ENCODE measurements around the gene OAF.
"Not testable (repeated sequence)": the region's sequence is repeated elsewhere in the genome, so short reads cannot be mapped to it uniquely, and the experiment has no call there.

OAF gene

DNA sequence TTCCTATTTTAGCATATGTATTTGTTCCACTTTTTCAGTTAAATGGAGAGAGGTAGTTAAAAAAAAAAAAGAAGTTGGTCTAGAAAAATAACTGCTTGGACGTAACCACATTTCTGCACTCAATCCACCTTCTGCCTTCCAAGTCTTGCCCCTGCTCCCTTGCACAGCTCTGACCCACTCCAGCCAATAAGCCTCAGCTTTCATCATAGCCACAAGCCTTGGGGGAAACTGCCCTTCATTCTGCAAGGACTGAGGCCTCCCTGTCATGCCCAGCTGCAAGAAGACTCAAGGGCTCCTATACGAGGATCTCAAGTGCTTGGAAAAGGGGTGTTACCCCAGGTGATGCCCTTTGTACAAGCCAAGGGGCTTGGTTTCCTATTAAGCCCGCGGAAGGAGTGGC is 36.0 kb upstream of the OAF start:
- Histone ChIP-seq H3K27me3 (ENCODE audit: control insufficient read depth in 1 of 2, insufficient read depth in 2 of 2, low read length in 2 of 2) (peaks cover 10 to 13% of the 10 kb centered on the region in 2 donors), H3K27ac (ENCODE audit: low read length) (no peak overlapping the region), H3K4me1 (ENCODE audit: control insufficient read depth, insufficient read depth, low read length) (peaks cover 16% of the 10 kb centered on the region), H3K9ac (ENCODE audit: low read length in 2 of 2) (no peak overlapping the region), H3K4me3 (ENCODE audit: low read length in 2 of 2) (no peak overlapping the region), H3K36me3 (ENCODE audit: control insufficient read depth in 2 of 2, insufficient read depth in 2 of 2, low read length in 2 of 2) (no peaks in the 10 kb centered on the region), H3K9me3 (ENCODE audit: control insufficient read depth in 2 of 2, low read length in 2 of 2) (no peaks in the 10 kb centered on the region)

DNA sequence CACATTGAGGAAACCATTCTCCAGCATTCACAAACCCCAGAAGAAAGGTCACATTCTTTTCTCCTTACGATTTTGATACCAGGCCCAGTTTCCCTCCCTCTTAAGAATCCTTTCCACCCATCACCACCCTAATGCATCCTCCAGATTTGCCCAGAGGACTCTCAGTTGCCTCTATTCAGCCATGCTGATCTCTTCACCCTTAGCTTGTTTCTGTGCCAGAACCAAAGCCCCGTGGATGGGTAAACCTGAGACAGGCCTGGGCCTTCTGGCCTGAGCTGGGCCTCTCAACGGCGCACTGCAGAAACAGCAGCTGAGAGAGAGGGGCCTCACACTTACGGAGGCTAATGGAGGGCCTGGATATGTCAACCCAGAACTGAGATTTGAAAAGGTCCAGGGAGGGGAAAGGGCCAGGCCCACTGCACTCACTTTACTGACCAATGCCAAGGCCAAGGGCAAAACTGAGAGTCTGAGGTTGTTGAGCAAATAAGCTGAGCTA is 32.2 kb upstream of the OAF start:
- H3K27me3 ChIP-seq (ENCODE audit: control insufficient read depth in 1 of 2, insufficient read depth in 2 of 2, low read length in 2 of 2), result peaks cover 0 to 4% of the 10 kb centered on the region in 2 donors
- no peaks in the 10 kb centered on the region for H3K36me3 ChIP-seq (ENCODE audit: control insufficient read depth in 2 of 2, insufficient read depth in 2 of 2, low read length in 2 of 2)
- no peak overlapping the region for H3K4me3 ChIP-seq (ENCODE audit: low read length in 2 of 2)
- no peak overlapping the region for H3K9ac ChIP-seq (ENCODE audit: low read length in 2 of 2)
- peaks cover 25% of the 10 kb centered on the region for H3K4me1 ChIP-seq (ENCODE audit: control insufficient read depth, insufficient read depth, low read length)
- H3K9me3 ChIP-seq (ENCODE audit: control insufficient read depth in 2 of 2, low read length in 2 of 2), result no peaks in the 10 kb centered on the region
- H3K27ac ChIP-seq (ENCODE audit: low read length), result peak overlapping the region; percentile 2

DNA sequence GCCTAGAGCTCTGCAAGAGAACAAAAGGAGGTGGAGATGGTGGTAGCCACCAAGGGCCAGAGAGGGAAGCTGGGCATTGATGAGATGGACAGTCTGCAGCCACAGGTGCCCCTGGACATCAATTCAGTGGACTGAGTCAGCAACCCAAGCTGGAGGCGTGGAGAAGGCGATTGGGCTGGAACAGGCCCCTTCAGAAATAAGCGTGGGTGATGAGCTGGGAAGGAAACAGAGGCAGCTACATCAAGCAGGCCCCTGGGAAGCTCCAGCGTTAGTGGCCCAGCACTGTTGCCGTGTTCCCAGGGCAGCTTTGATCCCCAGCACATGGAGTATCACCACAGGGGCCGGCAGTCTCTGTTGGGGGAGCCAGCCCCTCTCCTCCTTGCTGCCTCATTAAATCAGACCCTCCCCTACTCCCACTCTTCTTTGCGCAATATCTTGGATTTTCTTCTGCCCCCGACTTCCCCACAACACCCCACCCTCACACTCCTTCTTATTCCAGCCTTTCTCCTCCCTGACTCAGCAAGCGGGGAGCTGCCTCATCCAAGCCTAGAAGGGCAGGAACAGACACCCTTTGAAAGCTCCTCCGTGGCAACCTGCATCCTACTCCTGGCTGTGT is 31.7 kb upstream of the OAF start:
- H3K36me3 ChIP-seq (ENCODE audit: control insufficient read depth in 2 of 2, insufficient read depth in 2 of 2, low read length in 2 of 2), result no peaks in the 10 kb centered on the region
- peak overlapping the region; percentile 2 for H3K27ac ChIP-seq (ENCODE audit: low read length)
- H3K4me1 ChIP-seq (ENCODE audit: control insufficient read depth, insufficient read depth, low read length), result peaks cover 28% of the 10 kb centered on the region
- no peak overlapping the region for H3K4me3 ChIP-seq (ENCODE audit: low read length in 2 of 2)
- peaks cover 0 to 2% of the 10 kb centered on the region in 2 donors for H3K27me3 ChIP-seq (ENCODE audit: control insufficient read depth in 1 of 2, insufficient read depth in 2 of 2, low read length in 2 of 2)
- no peak overlapping the region for H3K9ac ChIP-seq (ENCODE audit: low read length in 2 of 2)
- no peaks in the 10 kb centered on the region for H3K9me3 ChIP-seq (ENCODE audit: control insufficient read depth in 2 of 2, low read length in 2 of 2)

DNA sequence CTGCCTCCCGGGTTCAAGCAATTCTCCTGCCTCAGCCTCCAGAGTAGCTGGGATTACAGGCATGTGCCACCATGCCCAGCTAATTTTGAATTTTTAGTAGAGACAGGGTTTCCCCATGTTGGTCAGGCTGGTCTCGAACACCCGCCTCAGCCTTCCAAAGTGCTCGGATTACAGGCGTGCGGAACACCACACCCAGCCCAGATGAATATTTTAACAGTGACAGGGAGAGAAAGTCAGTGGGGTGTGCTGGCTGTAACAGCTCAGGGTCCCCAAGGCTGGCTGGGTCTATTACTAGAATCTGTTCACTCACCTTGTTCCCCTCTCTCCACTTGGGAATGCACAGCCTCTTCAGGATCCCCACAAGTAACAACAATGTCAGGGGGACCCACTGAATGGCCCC is 30.8 kb upstream of the OAF start:
- peaks cover 34% of the 10 kb centered on the region for H3K4me1 ChIP-seq (ENCODE audit: control insufficient read depth, insufficient read depth, low read length)
- H3K27me3 ChIP-seq (ENCODE audit: control insufficient read depth in 1 of 2, insufficient read depth in 2 of 2, low read length in 2 of 2); H3K9me3 ChIP-seq (ENCODE audit: control insufficient read depth in 2 of 2, low read length in 2 of 2); H3K36me3 ChIP-seq (ENCODE audit: control insufficient read depth in 2 of 2, insufficient read depth in 2 of 2, low read length in 2 of 2); H3K9ac ChIP-seq (ENCODE audit: low read length in 2 of 2); H3K4me3 ChIP-seq (ENCODE audit: low read length in 2 of 2); H3K27ac ChIP-seq (ENCODE audit: low read length): not testable (repeated sequence)

DNA sequence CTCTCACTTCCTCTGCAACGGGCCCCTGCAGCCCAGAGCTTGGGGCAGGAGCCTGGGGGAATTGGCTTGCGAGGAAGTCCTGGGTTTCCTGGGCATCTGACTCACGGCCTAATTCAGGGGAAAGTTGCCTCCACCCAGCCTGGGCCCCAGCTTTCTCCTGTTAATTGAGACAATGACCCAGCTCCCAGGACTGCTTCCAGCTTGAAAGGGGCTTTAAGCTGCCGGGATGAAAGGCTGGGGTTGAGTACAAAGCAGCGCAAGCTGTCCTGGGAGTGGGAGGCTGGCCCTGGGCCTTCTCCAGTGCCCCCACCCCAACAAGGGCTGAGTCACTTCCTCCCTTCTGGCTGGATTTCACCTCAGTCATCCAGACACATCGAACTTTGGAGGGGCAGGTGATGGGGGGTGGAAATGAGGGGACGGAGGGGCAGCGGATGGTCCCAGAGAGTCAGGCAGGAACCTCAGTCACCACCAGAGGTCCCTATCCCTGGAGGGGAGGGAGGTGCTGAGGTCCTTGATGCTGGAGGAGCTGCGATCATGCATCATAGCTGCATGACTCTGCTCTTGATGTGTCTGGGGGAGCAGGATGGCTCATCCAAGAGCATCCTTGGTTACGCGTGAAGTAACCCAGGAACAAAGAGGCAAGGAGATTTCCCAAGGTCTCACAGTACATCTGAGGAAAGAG is 30.1 kb upstream of the OAF start:
- Histone ChIP-seq H3K9me3 (ENCODE audit: control insufficient read depth in 2 of 2, low read length in 2 of 2) (no peaks in the 10 kb centered on the region), H3K27ac (ENCODE audit: low read length) (no peak overlapping the region), H3K4me3 (ENCODE audit: low read length in 2 of 2) (no peak overlapping the region), H3K27me3 (ENCODE audit: control insufficient read depth in 1 of 2, insufficient read depth in 2 of 2, low read length in 2 of 2) (peaks cover 0 to 2% of the 10 kb centered on the region in 2 donors), H3K9ac (ENCODE audit: low read length in 2 of 2) (no peak overlapping the region), H3K4me1 (ENCODE audit: control insufficient read depth, insufficient read depth, low read length) (peaks cover 36% of the 10 kb centered on the region), H3K36me3 (ENCODE audit: control insufficient read depth in 2 of 2, insufficient read depth in 2 of 2, low read length in 2 of 2) (no peaks in the 10 kb centered on the region)

DNA sequence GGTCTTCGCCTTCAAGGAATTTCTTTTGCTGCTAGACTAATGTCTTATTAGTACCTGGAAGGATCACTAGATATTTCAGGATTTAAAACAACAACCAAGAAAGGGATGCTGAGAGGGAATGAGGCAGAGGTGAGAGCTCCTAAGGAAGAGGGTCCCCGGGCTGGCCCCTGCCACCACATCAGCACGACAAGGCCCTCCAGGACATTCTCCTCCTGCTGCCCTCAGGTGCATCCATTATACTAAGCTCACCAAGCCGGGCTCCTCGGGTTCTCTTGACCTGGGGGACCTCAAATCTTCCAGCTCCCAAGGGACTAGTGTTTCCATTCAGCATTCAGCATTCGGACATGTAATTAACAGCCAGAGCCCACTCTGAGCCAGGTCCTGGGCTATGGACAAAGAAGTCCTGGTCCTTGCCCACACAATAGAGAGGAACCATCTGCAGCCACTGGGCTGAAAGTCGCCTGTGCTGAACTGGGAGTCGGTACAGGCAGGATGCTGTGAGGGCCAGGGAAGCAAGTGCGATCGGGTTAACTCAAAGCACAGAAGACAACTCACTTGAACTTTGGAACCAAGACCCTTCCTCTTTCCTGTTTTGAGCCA is 29.4 kb upstream of the OAF start:
- H3K4me1 ChIP-seq (ENCODE audit: control insufficient read depth, insufficient read depth, low read length), result peaks cover 41% of the 10 kb centered on the region
- H3K9me3 ChIP-seq (ENCODE audit: control insufficient read depth in 2 of 2, low read length in 2 of 2), result no peaks in the 10 kb centered on the region
- no peaks in the 10 kb centered on the region for H3K36me3 ChIP-seq (ENCODE audit: control insufficient read depth in 2 of 2, insufficient read depth in 2 of 2, low read length in 2 of 2)
- H3K27ac ChIP-seq (ENCODE audit: low read length), result no peak overlapping the region
- H3K9ac ChIP-seq (ENCODE audit: low read length in 2 of 2), result no peak overlapping the region
- H3K27me3 ChIP-seq (ENCODE audit: control insufficient read depth in 1 of 2, insufficient read depth in 2 of 2, low read length in 2 of 2), result peaks cover 0 to 2% of the 10 kb centered on the region in 2 donors
- no peak overlapping the region for H3K4me3 ChIP-seq (ENCODE audit: low read length in 2 of 2)

DNA sequence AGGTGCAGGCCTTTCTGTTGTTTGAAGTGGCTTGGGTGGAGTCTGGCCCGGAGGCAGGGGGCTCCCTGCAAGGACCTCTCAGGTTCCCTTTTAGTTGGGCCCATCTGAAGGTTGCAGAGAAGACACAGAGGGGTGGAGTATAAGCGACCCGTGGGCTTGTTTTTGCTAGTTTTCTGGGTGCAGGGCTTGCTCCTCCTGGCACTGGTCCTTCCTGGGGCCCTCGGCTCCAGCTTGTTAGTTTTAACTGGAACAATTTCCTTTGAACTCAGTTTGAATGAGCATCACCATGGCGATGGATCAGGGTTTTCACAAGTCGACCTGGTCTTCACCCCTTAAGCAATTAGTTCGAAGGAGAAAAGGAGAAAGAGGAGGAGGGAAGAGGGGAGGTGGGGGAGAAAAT is 28.5 kb upstream of the OAF start:
- Histone ChIP-seq H3K36me3 (ENCODE audit: control insufficient read depth in 2 of 2, insufficient read depth in 2 of 2, low read length in 2 of 2) (no peaks in the 10 kb centered on the region), H3K9me3 (ENCODE audit: control insufficient read depth in 2 of 2, low read length in 2 of 2) (no peaks in the 10 kb centered on the region), H3K27ac (ENCODE audit: low read length) (no peak overlapping the region), H3K4me3 (ENCODE audit: low read length in 2 of 2) (no peak overlapping the region), H3K27me3 (ENCODE audit: control insufficient read depth in 1 of 2, insufficient read depth in 2 of 2, low read length in 2 of 2) (peaks cover 2% of the 10 kb centered on the region in 2 donors), H3K4me1 (ENCODE audit: control insufficient read depth, insufficient read depth, low read length) (peaks cover 49% of the 10 kb centered on the region), H3K9ac (ENCODE audit: low read length in 2 of 2) (no peak overlapping the region)

DNA sequence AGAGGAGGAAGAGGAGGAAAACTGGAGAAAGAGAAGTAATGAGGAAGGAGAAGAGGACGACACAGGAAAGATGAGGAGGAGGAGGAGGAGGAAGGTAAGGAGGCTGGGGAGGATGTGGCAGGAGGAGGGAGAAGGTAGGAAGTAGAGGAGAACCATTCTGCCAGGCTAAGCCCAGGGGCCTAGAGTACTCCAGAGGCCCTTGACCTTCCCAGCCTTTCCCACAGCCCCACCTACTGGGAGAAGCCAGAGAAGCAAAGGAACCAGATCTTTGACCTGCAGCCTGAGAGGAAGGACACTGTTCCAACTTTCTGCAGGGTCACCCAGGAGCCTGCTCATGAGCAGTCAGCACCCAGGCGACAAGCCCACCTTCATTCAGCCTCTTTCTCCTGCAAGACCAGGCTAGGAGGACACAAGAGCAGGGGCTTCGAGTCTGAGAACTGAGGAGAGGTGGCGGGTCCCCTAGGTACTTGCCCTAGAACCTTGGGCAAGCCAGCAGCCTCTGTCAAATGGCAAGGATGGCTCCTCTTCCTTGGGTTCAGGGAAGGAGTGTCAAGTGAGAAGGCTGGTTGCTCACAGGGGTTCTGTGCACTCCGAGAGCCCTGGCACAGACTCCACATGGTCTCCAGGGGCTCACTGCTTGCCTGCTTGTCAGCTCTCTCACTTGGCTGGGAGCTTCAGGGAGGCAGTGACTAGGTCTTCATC is 27.9 kb upstream of the OAF start:
- H3K36me3 ChIP-seq (ENCODE audit: control insufficient read depth in 2 of 2, insufficient read depth in 2 of 2, low read length in 2 of 2), result no peaks in the 10 kb centered on the region
- no peak overlapping the region for H3K4me3 ChIP-seq (ENCODE audit: low read length in 2 of 2)
- no peak overlapping the region for H3K9ac ChIP-seq (ENCODE audit: low read length in 2 of 2)
- H3K4me1 ChIP-seq (ENCODE audit: control insufficient read depth, insufficient read depth, low read length), result peaks cover 55% of the 10 kb centered on the region
- peaks cover 2 to 3% of the 10 kb centered on the region in 2 donors for H3K27me3 ChIP-seq (ENCODE audit: control insufficient read depth in 1 of 2, insufficient read depth in 2 of 2, low read length in 2 of 2)
- no peaks in the 10 kb centered on the region for H3K9me3 ChIP-seq (ENCODE audit: control insufficient read depth in 2 of 2, low read length in 2 of 2)
- H3K27ac ChIP-seq (ENCODE audit: low read length), result no peak overlapping the region

DNA sequence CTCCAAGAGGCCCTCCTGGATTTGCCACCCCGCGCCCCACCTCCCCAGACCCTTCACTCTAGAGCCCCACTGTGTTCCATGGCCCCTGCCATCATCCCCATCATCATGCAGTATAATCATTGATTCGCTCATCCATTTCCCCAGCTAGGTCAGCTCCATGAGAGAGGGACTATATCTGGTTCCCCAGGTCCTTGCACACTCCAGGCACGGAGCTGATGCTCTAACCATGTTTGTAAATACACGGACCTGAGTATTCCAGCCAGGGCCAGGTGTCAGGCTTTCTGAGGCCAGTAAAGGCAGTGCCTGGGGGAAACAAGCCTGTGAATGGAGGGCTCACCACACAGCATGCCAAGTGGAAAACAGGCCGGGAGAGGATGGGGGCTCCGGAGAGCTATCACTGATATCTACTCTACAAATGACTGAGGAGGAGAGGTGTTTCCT is 27.1 kb upstream of the OAF start:
- Histone ChIP-seq H3K36me3 (ENCODE audit: control insufficient read depth in 2 of 2, insufficient read depth in 2 of 2, low read length in 2 of 2) (no peaks in the 10 kb centered on the region), H3K4me1 (ENCODE audit: control insufficient read depth, insufficient read depth, low read length) (peaks cover 57% of the 10 kb centered on the region), H3K27ac (ENCODE audit: low read length) (peak overlapping the region; percentile 24), H3K27me3 (ENCODE audit: control insufficient read depth in 1 of 2, insufficient read depth in 2 of 2, low read length in 2 of 2) (peaks cover 2 to 3% of the 10 kb centered on the region in 2 donors), H3K9ac (ENCODE audit: low read length in 2 of 2) (no peak overlapping the region), H3K4me3 (ENCODE audit: low read length in 2 of 2) (no peak overlapping the region), H3K9me3 (ENCODE audit: control insufficient read depth in 2 of 2, low read length in 2 of 2) (no peaks in the 10 kb centered on the region)

DNA sequence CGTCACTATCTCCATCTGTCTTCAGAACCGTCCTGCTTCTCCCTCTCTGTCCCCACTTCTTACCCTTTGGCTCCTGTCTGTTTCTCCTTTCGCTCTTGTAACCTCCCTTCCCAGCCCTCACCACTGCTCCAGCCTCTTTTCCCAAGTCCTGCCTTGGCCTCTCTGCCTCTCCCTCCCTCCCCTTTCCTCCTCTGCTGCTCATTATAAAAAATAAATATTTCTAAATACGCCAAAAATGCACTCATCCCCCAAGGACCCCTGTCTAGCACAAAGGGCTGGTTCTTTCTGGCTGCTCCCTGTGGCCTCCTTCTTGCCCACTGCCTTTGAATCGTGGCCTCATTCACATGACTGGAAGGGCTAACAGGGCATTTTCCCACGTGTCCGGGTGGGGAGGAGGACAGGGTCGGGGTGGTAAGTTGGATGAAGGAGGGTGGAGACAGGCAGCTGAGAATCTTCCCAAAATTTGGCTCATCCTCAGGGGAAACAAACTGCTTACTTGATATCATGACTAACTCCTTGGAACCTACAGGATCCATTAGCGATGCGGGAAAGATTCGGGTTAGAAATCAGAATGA is 26.4 kb upstream of the OAF start:
- peaks cover 2 to 3% of the 10 kb centered on the region in 2 donors for H3K27me3 ChIP-seq (ENCODE audit: control insufficient read depth in 1 of 2, insufficient read depth in 2 of 2, low read length in 2 of 2)
- H3K36me3 ChIP-seq (ENCODE audit: control insufficient read depth in 2 of 2, insufficient read depth in 2 of 2, low read length in 2 of 2), result no peaks in the 10 kb centered on the region
- no peaks in the 10 kb centered on the region for H3K9me3 ChIP-seq (ENCODE audit: control insufficient read depth in 2 of 2, low read length in 2 of 2)
- H3K4me1 ChIP-seq (ENCODE audit: control insufficient read depth, insufficient read depth, low read length), result peaks cover 52% of the 10 kb centered on the region
- peak overlapping the region; percentile 58 for H3K27ac ChIP-seq (ENCODE audit: low read length)
- peak overlapping the region in 1 of 2 donors; percentile 44 for H3K4me3 ChIP-seq (ENCODE audit: low read length in 2 of 2)
- no peak overlapping the region for H3K9ac ChIP-seq (ENCODE audit: low read length in 2 of 2)

Data from stomach smooth muscle (tissue), 2 donors.